Trophoblast cell (in vitro differentiated cells and primary cell): ENCODE measurements around the gene APOL2.
"Not testable (repeated sequence)": the region's sequence is repeated elsewhere in the genome, so short reads cannot be mapped to it uniquely, and the experiment has no call there.

ENCODE experiments used
- DNase-seq, 2 donors: peaks; one replicate each; pipeline ENCODE4 v3.0.0-alpha.2; 2016
- H2AFZ ChIP-seq: 2 replicates; pipeline ENCODE4 v1.6.1; 2013; ENCODE audit warnings: low read length, moderate library complexity, mild to moderate bottlenecking; ENCODE audit not compliant: insufficient read depth, poor library complexity
- H2AK5ac ChIP-seq: 2 replicates; pipeline ENCODE4 v1.6.1; 2013; ENCODE audit warnings: mild to moderate bottlenecking, low read length
- H2BK120ac ChIP-seq: 2 replicates; pipeline ENCODE4 v1.6.1; 2013; ENCODE audit warnings: low read length, mild to moderate bottlenecking, moderate library complexity; ENCODE audit not compliant: insufficient read depth, poor library complexity
- H2BK12ac ChIP-seq: 2 replicates; pipeline ENCODE4 v1.6.1; 2013; ENCODE audit warnings: mild to moderate bottlenecking, low read length, moderate library complexity
- H2BK5ac ChIP-seq: 2 replicates; pipeline ENCODE4 v1.6.1; 2013; ENCODE audit warnings: low read length, low read depth, moderate library complexity, mild to moderate bottlenecking; ENCODE audit not compliant: poor library complexity
- H3K14ac ChIP-seq: 2 replicates; pipeline ENCODE4 v1.6.1; 2013; ENCODE audit warnings: mild to moderate bottlenecking, low read length
- H3K18ac ChIP-seq: 2 replicates; pipeline ENCODE4 v1.6.1; 2013; ENCODE audit warnings: mild to moderate bottlenecking, low read length
- H3K23ac ChIP-seq: 2 replicates; pipeline ENCODE4 v1.6.1; 2013; ENCODE audit warnings: low read length
- H3K27ac ChIP-seq: 2 replicates; pipeline ENCODE4 v1.5.1; 2013; ENCODE audit warnings: low read depth, mild to moderate bottlenecking, inconsistent platforms, low read length, moderate library complexity
- H3K27me3 ChIP-seq: 2 replicates; pipeline ENCODE4 v1.6.1; 2013; ENCODE audit warnings: inconsistent platforms, mild to moderate bottlenecking, low read length, moderate library complexity; ENCODE audit not compliant: insufficient read depth
- H3K36me3 ChIP-seq, 2 experiments: 1 replicate in 1 of 2; 2 replicates in 1 of 2; pipeline ENCODE4 v1.6.1; 2013; ENCODE audit warnings: low read length in 2 of 2, mild to moderate bottlenecking in 2 of 2, moderate library complexity in 1 of 2; ENCODE audit not compliant: insufficient read depth in 2 of 2, control insufficient read depth in 1 of 2
- H3K4ac ChIP-seq: 2 replicates; pipeline ENCODE4 v1.6.1; 2013; ENCODE audit warnings: low read depth, mild to moderate bottlenecking, low read length, moderate library complexity
- H3K4me1 ChIP-seq, 2 experiments: 1 replicate in 1 of 2; 2 replicates in 1 of 2; pipeline ENCODE4 v1.6.1; 2013; ENCODE audit warnings: low read length in 2 of 2, mild to moderate bottlenecking in 2 of 2, moderate library complexity in 1 of 2; ENCODE audit not compliant: insufficient read depth in 2 of 2, control insufficient read depth in 1 of 2
- H3K4me2 ChIP-seq: 2 replicates; pipeline ENCODE4 v1.6.1; 2013; ENCODE audit warnings: inconsistent platforms, mild to moderate bottlenecking, low read length, moderate library complexity
- H3K4me3 ChIP-seq: 2 replicates; pipeline ENCODE4 v1.5.1; 2013; ENCODE audit warnings: mild to moderate bottlenecking, low read depth, low read length, inconsistent platforms
- H3K79me1 ChIP-seq: one replicate; pipeline ENCODE4 v1.6.1; 2013; ENCODE audit warnings: low read length
- H3K79me2 ChIP-seq: 2 replicates; pipeline ENCODE4 v1.6.1; 2013; ENCODE audit warnings: low read length, mild to moderate bottlenecking; ENCODE audit not compliant: control insufficient read depth, insufficient read depth, poor library complexity
- H3K9ac ChIP-seq: 2 replicates; pipeline ENCODE4 v1.6.1; 2013; ENCODE audit warnings: mild to moderate bottlenecking, low read length
- H3K9me3 ChIP-seq: 2 replicates; pipeline ENCODE4 v1.6.1; 2013; ENCODE audit warnings: low read depth, mild to moderate bottlenecking, control low read depth, inconsistent platforms, low read length; ENCODE audit not compliant: insufficient read depth
- H4K12ac ChIP-seq: 2 replicates; pipeline ENCODE4 v1.6.1; 2013; ENCODE audit warnings: low read depth, mild to moderate bottlenecking, low read length, moderate library complexity
- H4K8ac ChIP-seq: 2 replicates; pipeline ENCODE4 v1.6.1; 2013; ENCODE audit warnings: low read depth, mild to moderate bottlenecking, low read length, moderate library complexity
- H4K91ac ChIP-seq: one replicate; pipeline ENCODE4 v1.6.1; 2013; ENCODE audit warnings: low read depth, mild to moderate bottlenecking, low read length, moderate library complexity
- WGBS: extraction: QIAGEN DNeasy Blood & Tissue Kit; methylation state at CpG from one replicate; pipeline ENCODE4 v1.1.7; 2013; ENCODE audit warnings: missing lambda C conversion rate; ENCODE audit not compliant: insufficient read length, insufficient coverage; ENCODE audit errors: extremely low coverage; 5-methylcytosine and 5-hydroxymethylcytosine counted together

The APOL2 gene

GRCh38 chr22:36267896-36268485 lies 28.7 kb upstream of the APOL2 start:
- H3K18ac ChIP-seq, result no peak overlapping the region
- H2BK12ac ChIP-seq, result no peak overlapping the region
- no peak overlapping the region for H3K4ac ChIP-seq
- no peak overlapping the region for H4K12ac ChIP-seq
- H3K4me2 ChIP-seq, result no peak overlapping the region
- H4K91ac ChIP-seq, result no peak overlapping the region
- DNase-seq, result no peak
- H2BK120ac ChIP-seq, result no peak overlapping the region
- H3K27me3 ChIP-seq, result no peaks in the 10 kb centered on the region
- no peak overlapping the region for H3K27ac ChIP-seq
- H4K8ac ChIP-seq, result no peak overlapping the region
- H3K79me2 ChIP-seq, result no peaks in the 10 kb centered on the region
- peaks cover 3 to 4% of the 10 kb centered on the region in 2 experiments for H3K4me1 ChIP-seq
- H3K79me1 ChIP-seq, result no peaks in the 10 kb centered on the region
- no peak overlapping the region for H3K14ac ChIP-seq
- H3K36me3 ChIP-seq, result no peaks in the 10 kb centered on the region
- peaks cover 4% of the 10 kb centered on the region for H3K9me3 ChIP-seq
- H3K23ac ChIP-seq, result no peak overlapping the region
- H2AK5ac ChIP-seq, result no peak overlapping the region
- no peak overlapping the region for H3K9ac ChIP-seq
- no peak overlapping the region for H2BK5ac ChIP-seq
- no peak overlapping the region for H2AFZ ChIP-seq
- H3K4me3 ChIP-seq, result no peak overlapping the region
- no CpG with 5 or more reads among the region's 11 CpGs for WGBS

DNA sequence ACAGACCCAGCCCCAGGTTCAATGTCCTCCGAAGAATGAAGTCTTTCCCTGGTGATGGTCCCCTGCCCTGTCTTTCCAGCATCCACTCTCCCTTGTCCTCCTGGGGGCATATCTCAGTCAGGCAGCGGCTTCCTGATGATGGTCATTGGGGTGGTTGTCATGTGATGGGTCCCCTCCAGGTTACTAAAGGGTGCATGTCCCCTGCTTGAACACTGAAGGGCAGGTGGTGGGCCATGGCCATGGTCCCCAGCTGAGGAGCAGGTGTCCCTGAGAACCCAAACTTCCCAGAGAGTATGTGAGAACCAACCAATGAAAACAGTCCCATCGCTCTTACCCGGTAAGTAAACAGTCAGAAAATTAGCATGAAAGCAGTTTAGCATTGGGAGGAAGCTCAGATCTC lies 27.7 kb upstream of the APOL2 start:
- Histone ChIP-seq H2AFZ (no peak overlapping the region), H3K27me3 (no peaks in the 10 kb centered on the region), H3K79me1 (no peaks in the 10 kb centered on the region), H2BK5ac (no peak overlapping the region), H4K8ac (no peak overlapping the region), H3K27ac (no peak overlapping the region), H4K12ac (no peak overlapping the region), H3K4me2 (no peak overlapping the region), H2BK12ac (no peak overlapping the region), H3K4me1 (peaks cover 3 to 4% of the 10 kb centered on the region in 2 experiments), H3K36me3 (no peaks in the 10 kb centered on the region), H3K9me3 (peaks cover 4% of the 10 kb centered on the region), H3K18ac (no peak overlapping the region), H4K91ac (no peak overlapping the region), H3K4me3 (no peak overlapping the region), H2AK5ac (no peak overlapping the region), H2BK120ac (no peak overlapping the region), H3K9ac (no peak overlapping the region), H3K79me2 (no peaks in the 10 kb centered on the region), H3K14ac (no peak overlapping the region), H3K23ac (no peak overlapping the region), H3K4ac (no peak overlapping the region)
- WGBS, result no CpG with 5 or more reads among the region's 4 CpGs
- DNase-seq, result no peak

GRCh38 chr22:36263886-36264664 lies 24.7 kb upstream of the APOL2 start:
- not testable (repeated sequence) for H4K12ac ChIP-seq

DNA sequence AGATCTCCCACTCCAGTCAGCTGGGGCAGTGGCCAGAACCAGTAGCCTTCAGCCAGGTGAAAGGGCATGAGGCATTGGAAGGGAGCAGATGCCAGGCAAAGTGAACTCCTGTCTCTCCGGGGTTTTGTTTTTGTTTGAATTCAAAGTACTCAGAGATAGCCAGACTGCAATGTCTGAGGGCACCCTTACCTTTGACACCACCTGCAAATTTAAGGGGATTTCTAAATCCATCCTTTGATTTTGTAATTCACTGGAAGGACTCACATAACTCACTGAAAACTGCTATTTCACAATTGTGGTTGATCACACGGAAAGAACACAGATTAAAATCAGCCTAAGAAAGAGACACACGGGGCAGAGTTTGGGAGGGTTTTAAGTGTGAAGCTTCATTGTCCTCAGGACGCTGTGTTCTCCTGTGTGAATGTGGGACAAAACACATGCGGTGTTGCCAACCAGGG lies 23.9 kb upstream of the APOL2 start:
- H3K27me3 ChIP-seq, H3K36me3 ChIP-seq, H4K91ac ChIP-seq, H3K23ac ChIP-seq, H4K12ac ChIP-seq, H4K8ac ChIP-seq, H3K4me2 ChIP-seq, H3K79me1 ChIP-seq, H2AK5ac ChIP-seq, H3K27ac ChIP-seq, H2AFZ ChIP-seq, H3K4me3 ChIP-seq, H2BK120ac ChIP-seq, H2BK5ac ChIP-seq, H3K4ac ChIP-seq, H3K9me3 ChIP-seq, H2BK12ac ChIP-seq, H3K79me2 ChIP-seq, H3K14ac ChIP-seq, H3K4me1 ChIP-seq, H3K9ac ChIP-seq, H3K18ac ChIP-seq: not testable (repeated sequence)
- no CpG with 5 or more reads among the region's 5 CpGs for whole genome bisulfite sequencing
- DNase-seq, result peak; percentile 15 to 53

More at GRCh38 chr22:36263886-36264664, 24.7 kb upstream of the APOL2 start:
- not testable (repeated sequence) for H3K79me1 ChIP-seq, H3K18ac ChIP-seq, H2BK5ac ChIP-seq, H3K4ac ChIP-seq, H4K91ac ChIP-seq, DNase-seq, H2BK12ac ChIP-seq, H3K4me3 ChIP-seq, H3K79me2 ChIP-seq, H3K9ac ChIP-seq, H3K9me3 ChIP-seq, H3K27ac ChIP-seq, H3K23ac ChIP-seq, H3K14ac ChIP-seq, H3K4me1 ChIP-seq, H2BK120ac ChIP-seq, H3K36me3 ChIP-seq, H3K27me3 ChIP-seq, H4K8ac ChIP-seq, H2AK5ac ChIP-seq, H2AFZ ChIP-seq, H3K4me2 ChIP-seq
- WGBS, result no CpG with 5 or more reads among the region's 7 CpGs
